Tibial nerve (tissue), 4 donors: ENCODE measurements around the gene L3MBTL3. TPM values are rescaled to one million over a fixed set of nuclear protein-coding genes. Genes with fewer than 3 reads are reported as not detected.

ENCODE experiments used
- DNase-seq, 2 donors: peaks; one replicate each; pipeline ENCODE4 v3.0.0-alpha.2; 2019; ENCODE audit warnings: low spot score in 2 of 2
- H3K27ac ChIP-seq, 4 donors: fragments of 200-600 bp; sonication (generic) in 3 of 4; one replicate each; pipeline ENCODE4 v1.5.1; 2017 to 2019; ENCODE audit warnings: mild to moderate bottlenecking in 1 of 4
- H3K27me3 ChIP-seq, 2 donors: fragments of 200-600 bp; sonication (generic) in 1 of 2; one replicate each; pipeline versions ENCODE4 v1.5.1 to v1.6.0; 2017 to 2019
- H3K36me3 ChIP-seq, 3 donors: fragments of 200-600 bp; sonication (generic); one replicate each; pipeline ENCODE4 v1.5.1; 2018 to 2019
- H3K4me1 ChIP-seq, 4 donors: fragments of 200-600 bp; sonication (generic) in 3 of 4; one replicate each; pipeline ENCODE4 v1.5.1; 2017 to 2019
- H3K4me3 ChIP-seq, 4 donors: fragments of 200-600 bp; sonication (generic) in 3 of 4; one replicate each; pipeline ENCODE4 v1.5.1; 2017 to 2019; ENCODE audit warnings: mild to moderate bottlenecking in 1 of 4, moderate library complexity in 1 of 4
- H3K9me3 ChIP-seq, 4 donors: fragments of 200-600 bp; sonication (generic) in 3 of 4; one replicate each; pipeline ENCODE4 v1.5.1; 2017 to 2019
- EP300 ChIP-seq, 2 donors: sonication (generic); formaldehyde crosslinking; IDR thresholded peaks; one replicate each; pipeline ENCODE4 v1.6.1; 2017; ENCODE audit warnings: antibody characterized with exemption in 2 of 2, mild to moderate bottlenecking in 1 of 2
- POLR2A ChIP-seq, 2 donors: fragments of 450-650 bp; IDR thresholded peaks; one replicate each; pipeline ENCODE4 v1.6.1; 2017; ENCODE audit warnings: antibody characterized with exemption in 2 of 2, mild to moderate bottlenecking in 2 of 2, moderate library complexity in 2 of 2
- WGBS, 2 donors: methylation state at CpG; one replicate each; pipeline ENCODE4 v1.1.5; 2018; 5-methylcytosine and 5-hydroxymethylcytosine counted together
- total RNA-seq, 4 donors: library from RNA; depleted of rRNA; stranded (reverse); fragments of >200 nt; gene quantifications; one replicate each; pipeline ENCODE4 v1.1.0, GENCODE V29; 2016
- TF ChIP-seq, protein P1 (sequence below), 5 experiments: fragments of 200-600 bp in 3 of 5; fragments of 450-650 bp in 2 of 5; sonication (generic) in 3 of 5; IDR thresholded peaks; one replicate each; pipeline ENCODE4 v1.5.1; 2016 to 2019; ENCODE audit warnings: antibody characterized with exemption in 5 of 5, mild to moderate bottlenecking in 3 of 5, moderate library complexity in 2 of 5

L3MBTL3 gene
- total RNA-seq, 4 donors from 2014 or later = 12.3 to 17.3 (median 14.4) TPM

DNA sequence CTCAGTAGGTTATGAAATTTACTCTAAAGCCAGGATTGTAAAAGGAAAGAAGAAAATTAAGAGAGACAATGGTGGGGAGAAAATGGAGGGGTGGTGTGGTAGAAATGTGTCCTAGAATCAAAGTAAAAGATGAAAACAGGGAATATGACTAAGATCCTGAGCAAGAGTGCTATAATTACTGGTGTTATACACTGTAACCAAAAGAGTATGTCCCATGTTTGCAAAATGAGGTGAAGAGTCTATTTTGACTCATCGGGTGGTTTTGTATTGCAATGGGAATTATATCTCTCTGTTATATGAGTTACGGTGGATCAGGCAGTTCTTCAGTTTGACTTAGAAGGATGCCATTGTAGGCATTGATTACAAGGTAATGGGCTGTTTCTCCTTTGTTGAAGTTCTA is 8.5 kb downstream of the L3MBTL3 start:
- TF ChIP-seq EP300 (IDR thresholded peaks at IDR 0.05) = no peak
- TF ChIP-seq, protein P1, sequence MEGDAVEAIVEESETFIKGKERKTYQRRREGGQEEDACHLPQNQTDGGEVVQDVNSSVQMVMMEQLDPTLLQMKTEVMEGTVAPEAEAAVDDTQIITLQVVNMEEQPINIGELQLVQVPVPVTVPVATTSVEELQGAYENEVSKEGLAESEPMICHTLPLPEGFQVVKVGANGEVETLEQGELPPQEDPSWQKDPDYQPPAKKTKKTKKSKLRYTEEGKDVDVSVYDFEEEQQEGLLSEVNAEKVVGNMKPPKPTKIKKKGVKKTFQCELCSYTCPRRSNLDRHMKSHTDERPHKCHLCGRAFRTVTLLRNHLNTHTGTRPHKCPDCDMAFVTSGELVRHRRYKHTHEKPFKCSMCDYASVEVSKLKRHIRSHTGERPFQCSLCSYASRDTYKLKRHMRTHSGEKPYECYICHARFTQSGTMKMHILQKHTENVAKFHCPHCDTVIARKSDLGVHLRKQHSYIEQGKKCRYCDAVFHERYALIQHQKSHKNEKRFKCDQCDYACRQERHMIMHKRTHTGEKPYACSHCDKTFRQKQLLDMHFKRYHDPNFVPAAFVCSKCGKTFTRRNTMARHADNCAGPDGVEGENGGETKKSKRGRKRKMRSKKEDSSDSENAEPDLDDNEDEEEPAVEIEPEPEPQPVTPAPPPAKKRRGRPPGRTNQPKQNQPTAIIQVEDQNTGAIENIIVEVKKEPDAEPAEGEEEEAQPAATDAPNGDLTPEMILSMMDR (IDR thresholded peaks at IDR 0.05) = no peak
- Histone ChIP-seq H3K4me1 (no peaks in the 10 kb centered on the region), H3K36me3 (peaks cover 0 to 4% (median 0%) of the 10 kb centered on the region in 3 donors), H3K9me3 (no peaks in the 10 kb centered on the region), H3K27me3 (no peaks in the 10 kb centered on the region), H3K4me3 (no peak overlapping the region), H3K27ac (no peak overlapping the region)
- 93 to 98% methylated on average over 2 of the region's 2 CpGs for WGBS, 2 donors
- DNase-seq = no peak

DNA sequence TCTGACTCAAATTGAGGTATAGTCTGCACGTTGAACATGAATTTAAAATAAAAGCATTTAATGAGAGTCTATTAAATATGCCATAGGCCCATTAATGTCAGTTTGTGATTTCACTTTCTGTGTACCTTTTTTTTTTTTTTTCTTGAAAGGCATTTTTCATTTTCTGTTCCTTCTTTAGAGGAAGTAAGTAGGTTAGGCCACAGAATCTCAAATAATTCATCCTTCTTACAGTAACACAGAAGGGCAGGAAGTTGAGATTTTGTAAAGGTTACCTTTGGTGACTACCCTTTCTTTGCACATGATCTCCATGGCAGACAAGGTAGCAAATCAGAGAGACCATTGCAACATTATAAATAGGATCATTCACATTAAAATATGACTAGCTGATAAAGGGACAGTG is 9.6 kb downstream of the L3MBTL3 start:
- DNase-seq = no peak
- H3K27me3 ChIP-seq = no peaks in the 10 kb centered on the region
- H3K4me3 ChIP-seq = no peak overlapping the region
- H3K4me1 ChIP-seq = no peaks in the 10 kb centered on the region
- 78 to 85% methylated on average over 1 of the region's 1 CpG for WGBS, 2 donors
- TF ChIP-seq POLR2A (IDR thresholded peaks at IDR 0.05) (no peak), EP300 (IDR thresholded peaks at IDR 0.05) (no peak)
- TF ChIP-seq, protein P1 (IDR thresholded peaks at IDR 0.05) = no peak
- H3K9me3 ChIP-seq = no peaks in the 10 kb centered on the region
- peaks cover 0 to 15% (median 0%) of the 10 kb centered on the region in 3 donors for H3K36me3 ChIP-seq
- no peak overlapping the region for H3K27ac ChIP-seq

DNA sequence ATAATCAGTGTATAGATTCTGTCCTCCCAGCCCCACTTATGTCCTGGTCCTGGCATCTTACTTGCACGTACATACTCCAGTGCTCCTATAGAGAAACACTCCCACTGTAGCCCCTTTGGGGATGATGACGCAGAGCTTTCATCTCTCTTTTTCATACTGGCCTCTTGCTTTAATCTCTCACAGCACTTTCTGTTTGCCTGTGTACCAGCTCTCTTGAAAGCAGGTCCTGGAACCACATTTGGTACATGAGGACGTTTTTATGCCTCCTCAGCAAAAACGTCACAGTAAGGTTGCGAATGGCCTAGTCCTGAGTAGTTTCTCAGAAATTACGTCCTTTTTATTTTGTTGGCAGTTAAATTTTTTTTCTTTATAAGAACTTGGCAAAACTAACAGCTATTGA is 10.8 kb downstream of the L3MBTL3 start:
- 82 to 90% methylated on average over 6 of the region's 6 CpGs for WGBS, 2 donors
- no peaks in the 10 kb centered on the region for H3K4me1 ChIP-seq
- H3K27ac ChIP-seq = no peak overlapping the region
- TF ChIP-seq POLR2A (IDR thresholded peaks at IDR 0.05) = no peak
- TF ChIP-seq, protein P1 (IDR thresholded peaks at IDR 0.05) = no peak
- no peak for TF ChIP-seq EP300 (IDR thresholded peaks at IDR 0.05)
- no peak for DNase-seq
- no peaks in the 10 kb centered on the region for H3K9me3 ChIP-seq
- H3K27me3 ChIP-seq = no peaks in the 10 kb centered on the region
- peaks cover 0 to 16% (median 0%) of the 10 kb centered on the region in 3 donors for H3K36me3 ChIP-seq
- H3K4me3 ChIP-seq = no peak overlapping the region

DNA sequence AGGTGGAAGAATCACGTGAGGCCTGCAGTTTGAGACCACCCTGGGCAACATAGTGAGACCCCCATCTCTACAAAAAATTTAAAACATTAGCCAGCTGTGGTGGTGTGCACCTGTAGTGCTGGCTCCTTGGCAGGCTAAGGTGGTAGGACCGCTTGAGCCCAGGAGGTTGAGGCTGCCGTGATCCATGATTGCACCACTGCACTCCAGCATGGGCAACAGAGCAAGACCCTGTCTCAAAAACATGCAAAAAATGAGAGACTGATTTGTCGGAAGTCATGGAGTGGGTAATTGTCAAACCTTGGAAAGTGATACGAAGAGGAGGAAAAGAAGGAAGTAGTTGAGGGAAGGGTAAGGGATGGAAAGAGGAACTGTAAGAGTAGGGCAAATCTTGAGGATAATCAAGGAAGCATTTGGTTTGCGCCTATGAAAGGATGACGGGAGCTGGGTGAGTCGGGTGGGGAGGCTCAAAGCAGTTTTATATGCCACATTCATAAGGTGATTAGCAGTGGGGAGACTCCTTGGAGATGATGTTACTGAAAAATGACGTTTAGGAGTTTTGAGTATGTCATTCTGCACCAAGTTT is 14.5 kb downstream of the L3MBTL3 start:
- Histone ChIP-seq H3K4me1 (peaks cover 0 to 4% (median 0%) of the 10 kb centered on the region in 4 donors), H3K27me3 (no peaks in the 10 kb centered on the region), H3K9me3 (no peaks in the 10 kb centered on the region), H3K4me3 (no peak overlapping the region), H3K27ac (no peak overlapping the region), H3K36me3 (peaks cover 0 to 11% (median 0%) of the 10 kb centered on the region in 3 donors)
- no peak for TF ChIP-seq POLR2A (IDR thresholded peaks at IDR 0.05)
- no peak for TF ChIP-seq EP300 (IDR thresholded peaks at IDR 0.05)
- TF ChIP-seq, protein P1 (IDR thresholded peaks at IDR 0.05) = no peak
- 91 to 93% methylated on average over 9 of the region's 9 CpGs for WGBS, 2 donors
- DNase-seq = no peak

DNA sequence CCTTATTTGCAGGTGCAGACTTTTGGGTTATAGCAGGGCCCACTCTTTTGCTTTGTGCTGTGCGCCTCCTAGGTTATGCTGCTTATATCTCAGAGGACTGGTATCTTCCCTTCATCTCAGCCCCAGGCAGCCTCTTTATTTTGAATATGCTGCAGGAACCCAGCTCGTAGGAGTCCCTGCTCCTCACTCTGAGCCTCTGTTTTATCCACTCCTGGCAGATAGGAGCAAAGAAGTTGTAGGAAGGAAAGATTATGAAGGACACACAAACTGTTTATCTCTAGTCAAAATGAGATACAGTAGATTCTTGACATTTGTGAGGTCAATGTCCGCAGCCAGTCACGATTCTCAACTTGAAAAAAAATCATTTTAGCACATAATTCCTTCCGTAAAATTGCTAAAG is 15.6 kb downstream of the L3MBTL3 start:
- H3K36me3 ChIP-seq = peaks cover 0 to 11% (median 0%) of the 10 kb centered on the region in 3 donors
- no peak overlapping the region for H3K4me3 ChIP-seq
- no peak overlapping the region for H3K27ac ChIP-seq
- no peaks in the 10 kb centered on the region for H3K27me3 ChIP-seq
- peaks cover 0 to 4% (median 0%) of the 10 kb centered on the region in 4 donors for H3K4me1 ChIP-seq
- no peak for TF ChIP-seq EP300 (IDR thresholded peaks at IDR 0.05)
- TF ChIP-seq, protein P1 (IDR thresholded peaks at IDR 0.05) = no peak
- no peak for TF ChIP-seq POLR2A (IDR thresholded peaks at IDR 0.05)
- no peak for DNase-seq
- H3K9me3 ChIP-seq = no peaks in the 10 kb centered on the region
- 86 to 91% methylated on average over 5 of the region's 5 CpGs for WGBS, 2 donors
